HepG2 (cell line): Measurements from ENCODE around the gene PNLDC1. TPM values are rescaled to one million over a fixed set of nuclear protein-coding genes. Genes with fewer than 3 reads are reported as not detected.
A peak's percentile ranks its signal among the peaks of the same experiment; 100 is the strongest.

Experiments
- AFF4 ChIP-seq: sonication (generic); formaldehyde crosslinking; IDR thresholded peaks from 2 replicates; pipeline ENCODE4 v1.4.0; 2020; ENCODE audit warnings: missing genetic modification reagents
- CCDC6 ChIP-seq: sonication (generic); formaldehyde crosslinking; IDR thresholded peaks from 2 replicates; pipeline ENCODE4 v1.8.1; 2022; ENCODE audit warnings: mild to moderate bottlenecking, missing genetic modification reagents, moderate library complexity
- CEBPB ChIP-seq: IDR thresholded peaks from 2 replicates; pipeline ENCODE4 v1.6.1; 2011; ENCODE audit warnings: low read depth, low read length, improper control_type of control experiment, borderline replicate concordance
- MXD3 ChIP-seq: IDR thresholded peaks from 2 replicates; pipeline ENCODE4 v1.6.1; 2016; ENCODE audit warnings: mild to moderate bottlenecking, missing biosample characterization, missing genetic modification reagents
- PATZ1 ChIP-seq: sonication (generic); formaldehyde crosslinking; IDR thresholded peaks from 2 replicates; pipeline ENCODE4 v1.4.0; 2020; ENCODE audit warnings: missing genetic modification reagents
- PITX1 ChIP-seq: sonication (generic); formaldehyde crosslinking; IDR thresholded peaks from 2 replicates; pipeline ENCODE4 v1.5.1; 2020; ENCODE audit warnings: mild to moderate bottlenecking, missing genetic modification reagents
- SETDB1 ChIP-seq: sonication (generic); formaldehyde crosslinking; IDR thresholded peaks from 2 replicates; pipeline ENCODE4 v1.5.1; 2020; ENCODE audit warnings: missing genetic modification reagents, mild to moderate bottlenecking, borderline replicate concordance
- ZBTB39 ChIP-seq: sonication (generic); formaldehyde crosslinking; IDR thresholded peaks from 2 replicates; pipeline ENCODE4 v1.5.0; 2020; ENCODE audit warnings: missing genetic modification reagents
- ZFP37 ChIP-seq: sonication (generic); formaldehyde crosslinking; IDR thresholded peaks from 2 replicates; pipeline ENCODE4 v1.4.0; 2020; ENCODE audit warnings: missing genetic modification reagents, borderline replicate concordance
- ZNF318 ChIP-seq: sonication (generic); formaldehyde crosslinking; IDR thresholded peaks from 2 replicates; pipeline ENCODE4 v1.4.0; 2020; ENCODE audit warnings: mild to moderate bottlenecking, missing genetic modification reagents
- polyA plus RNA-seq, 8 experiments: library from polyadenylated mRNA; depleted of rRNA in 3 of 8; stranded (reverse) in 7 of 8; unstranded in 1 of 8; fragments of >200 nt; fragmentation: Illumina TruSeq in 4 of 8; extraction: Trizol in 4 of 8; gene quantifications; 2 replicates each; pipeline versions ENCODE4 v1.2.1 to v1.2.3, GENCODE V29; 2011 to 2016; ENCODE audit warnings: low read depth in 4 of 8, missing spikeins in 1 of 8, mixed read lengths in 1 of 8; ENCODE audit not compliant: insufficient read depth in 1 of 8
- total RNA-seq, 5 experiments: library from RNA; depleted of rRNA; stranded (reverse); fragments of >200 nt; fragmentation: Illumina TruSeq; extraction: Trizol; gene quantifications; 2 replicates each; pipeline ENCODE4 v1.2.3, GENCODE V29; 2016; ENCODE audit warnings: low read depth in 1 of 5

Gene PNLDC1
- total and polyA plus RNA-seq, 2 of the 13 experiments (the other 11 are each of a cell fraction or from before 2014, with no cell fraction given), result not detected

- TF ChIP-seq ZBTB39 (no peak), ZFP37 (CRISPR knock-in tag) (no peak), MXD3 (CRISPR knock-in tag) (no peak), PITX1 (no peak), SETDB1 (CRISPR knock-in tag) (no peak), ZNF318 (CRISPR knock-in tag) (no peak), AFF4 (CRISPR knock-in tag) (0 out of 2 replicates have a peak, but pooled peaks have one; percentile 41), PATZ1 (no peak), CEBPB (no peak), CCDC6 (CRISPR knock-in tag) (peak; percentile 71; the same call in 1 of the 2 replicates)
Measured at GRCh38 chr6:159790149-159790955, 9.7 kb upstream of the PNLDC1 start, which contains the start of gene MRPL18 (continued).
